Epithelial cell of esophagus (primary cell): ENCODE results near the gene KRT28.

ENCODE experiments used
- DNase-seq: peaks from one replicate; pipeline ENCODE4 v3.0.0; 2010; ENCODE audit warnings: low read depth
- H3K4me3 ChIP-seq: 2 replicates; pipeline ENCODE4 v1.5.1; 2011; ENCODE audit warnings: mild to moderate bottlenecking, low read length, control low read depth
- CTCF ChIP-seq: IDR thresholded peaks from 2 replicates; pipeline ENCODE4 v1.5.1; 2011; ENCODE audit warnings: low read depth, mild to moderate bottlenecking, low read length, control low read depth, inconsistent platforms; ENCODE audit not compliant: insufficient read depth; ENCODE audit errors: missing control alignments

KRT28 gene

GRCh38 chr17:40813804-40814203, 14.0 kb upstream of the KRT28 start:
- H3K4me3 ChIP-seq = no peak overlapping the region
- DNase-seq = peak; percentile 91
- no peak for TF ChIP-seq CTCF

GRCh38 chr17:40812639-40813038, 12.9 kb upstream of the KRT28 start:
- no peak for DNase-seq
- TF ChIP-seq CTCF = no peak
- no peak overlapping the region for H3K4me3 ChIP-seq

GRCh38 chr17:40810494-40810893, 10.7 kb upstream of the KRT28 start:
- DNase-seq = peak; percentile 91
- H3K4me3 ChIP-seq = no peak overlapping the region

GRCh38 chr17:40809721-40810421, 10.1 kb upstream of the KRT28 start:
- no peak for DNase-seq
- H3K4me3 ChIP-seq = no peak overlapping the region
- TF ChIP-seq CTCF = no peak

More at GRCh38 chr17:40810494-40810893, 10.7 kb upstream of the KRT28 start:
- TF ChIP-seq CTCF = no peak

GRCh38 chr17:40806131-40806530, 6.4 kb upstream of the KRT28 start:
- DNase-seq = no peak

GRCh38 chr17:40803617-40804082, 3.9 kb upstream of the KRT28 start:
- TF ChIP-seq CTCF = peak; percentile 93
- H3K4me3 ChIP-seq = no peak overlapping the region
- DNase-seq = peak; percentile 86

More at GRCh38 chr17:40806131-40806530, 6.4 kb upstream of the KRT28 start:
- TF ChIP-seq CTCF = no peak
- no peak overlapping the region for H3K4me3 ChIP-seq

GRCh38 chr17:40801157-40801556, 1.4 kb upstream of the KRT28 start:
- H3K4me3 ChIP-seq = no peak overlapping the region
- TF ChIP-seq CTCF = no peak
- DNase-seq = no peak
